ENCODE measurements around the gene CCDC167.
"Not testable (repeated sequence)": the region's sequence is repeated elsewhere in the genome, so short reads cannot be mapped to it uniquely, and the experiment has no call there.

Gene CCDC167

DNA sequence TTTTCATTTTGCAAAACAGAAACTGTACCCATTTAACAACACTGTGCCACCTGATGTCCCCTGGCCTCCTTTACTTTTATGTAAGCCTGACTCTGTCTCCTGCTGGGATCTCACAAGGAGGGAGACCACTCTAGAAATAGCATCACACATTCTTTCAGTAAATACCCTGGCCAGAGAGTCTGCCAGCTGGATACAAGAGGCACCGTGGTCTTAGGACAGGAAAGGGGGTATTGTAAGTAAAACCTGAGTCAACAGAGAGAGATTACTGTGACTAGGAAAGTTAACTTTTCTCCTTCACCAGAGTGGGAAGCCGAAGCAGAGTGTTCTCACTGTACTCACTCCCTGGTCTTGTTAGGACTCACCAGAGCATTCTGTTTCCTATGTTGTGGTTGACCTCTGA, 38.9 kb downstream of the CCDC167 start:
- no peak for DNase-seq

DNA sequence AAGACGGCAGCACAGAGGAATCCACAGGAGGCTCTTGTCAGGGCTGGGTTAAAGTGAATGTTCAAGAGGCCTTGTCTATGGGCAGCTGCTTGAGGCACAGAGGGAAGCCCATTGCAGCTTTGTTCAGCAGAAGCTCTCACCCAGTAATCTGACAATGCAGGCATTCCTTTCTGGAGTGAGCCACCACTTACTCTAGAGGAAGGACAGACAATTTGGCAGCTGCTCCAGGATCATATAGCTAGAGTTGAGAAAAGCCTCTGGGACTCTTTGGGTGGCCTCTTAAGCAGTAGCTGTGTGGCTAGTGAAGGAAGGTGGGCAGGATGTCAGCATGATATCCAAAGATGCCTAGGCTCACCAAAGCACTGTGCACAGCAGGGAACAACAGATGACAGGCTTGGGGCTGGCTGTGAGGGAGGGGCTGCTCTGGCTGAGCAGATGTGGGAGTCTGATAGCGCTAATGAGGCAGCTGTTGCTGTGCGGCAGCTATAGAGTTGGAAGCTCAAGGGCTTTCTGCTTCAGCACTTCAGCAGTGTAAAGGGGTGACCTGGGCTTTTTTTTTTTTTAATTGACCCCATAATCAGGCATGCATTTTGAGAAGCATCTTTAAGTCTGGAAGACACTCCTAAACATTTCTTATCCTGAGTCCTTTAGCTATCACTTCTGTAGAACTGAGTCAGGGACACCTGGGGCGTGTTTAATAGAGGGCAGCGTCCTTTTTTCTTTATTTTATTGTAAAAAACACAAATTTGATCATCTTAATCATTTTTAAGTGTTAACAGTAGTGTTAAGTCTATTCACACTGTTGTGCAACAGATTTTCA, 39.5 kb downstream of the CCDC167 start:
- peak; percentile 23 for DNase-seq

DNA sequence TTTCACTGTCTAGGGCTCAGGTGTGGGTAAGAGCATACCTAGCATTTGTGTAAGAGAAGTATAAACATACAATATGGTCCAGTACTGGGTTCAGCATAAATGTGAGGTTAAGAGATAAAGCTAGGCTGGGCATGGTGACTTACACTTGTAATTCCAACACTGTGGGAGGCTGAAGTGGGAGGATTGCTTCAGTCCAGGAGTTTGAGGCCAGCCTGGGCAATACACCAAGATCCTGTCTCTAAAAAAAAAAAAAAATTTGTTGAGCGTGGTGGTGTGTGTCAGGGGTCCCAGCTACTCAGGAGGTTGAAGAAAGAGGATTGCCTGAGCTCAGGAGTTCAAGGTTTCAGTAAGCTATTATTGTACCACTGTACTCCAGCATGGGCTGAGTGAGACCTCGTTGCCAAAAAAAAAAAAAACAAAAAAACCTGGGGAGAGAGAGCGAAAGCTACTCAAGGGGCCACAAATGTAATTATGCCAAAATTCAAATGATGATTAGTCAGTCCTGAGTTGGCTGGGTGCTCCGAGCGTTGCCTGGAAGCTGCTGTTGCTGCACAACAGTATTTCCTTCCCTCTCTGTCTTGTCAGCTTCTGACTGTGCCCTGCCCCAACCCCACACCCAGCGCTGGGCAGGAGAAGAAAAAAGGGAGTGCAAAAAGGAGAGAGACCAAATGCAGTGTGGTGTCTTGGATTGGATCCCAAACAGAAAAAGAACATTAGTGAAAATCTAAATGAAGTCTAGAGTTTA, 42.7 kb downstream of the CCDC167 start:
- peak; percentile 62 for DNase-seq

DNA sequence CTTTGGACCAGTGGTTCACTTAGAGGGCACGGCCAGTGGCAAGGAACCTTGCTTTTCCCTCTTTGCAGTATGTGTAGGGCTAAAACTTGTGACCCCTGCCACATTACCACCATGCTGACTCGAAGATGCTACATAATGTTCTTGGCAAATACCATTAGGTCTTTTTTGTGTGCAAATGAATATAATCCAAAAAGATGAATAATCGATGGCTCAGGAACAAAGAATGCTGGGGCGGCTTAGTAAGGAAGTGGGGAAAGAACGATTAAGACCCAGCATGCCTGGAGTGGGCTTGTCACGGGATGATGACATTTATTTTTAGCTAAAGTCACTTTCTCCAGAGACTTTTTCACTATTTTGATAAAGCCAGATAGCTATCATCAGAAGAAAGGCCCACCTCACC, 43.6 kb downstream of the CCDC167 start:
- peak; percentile 89 for DNase-seq

DNA sequence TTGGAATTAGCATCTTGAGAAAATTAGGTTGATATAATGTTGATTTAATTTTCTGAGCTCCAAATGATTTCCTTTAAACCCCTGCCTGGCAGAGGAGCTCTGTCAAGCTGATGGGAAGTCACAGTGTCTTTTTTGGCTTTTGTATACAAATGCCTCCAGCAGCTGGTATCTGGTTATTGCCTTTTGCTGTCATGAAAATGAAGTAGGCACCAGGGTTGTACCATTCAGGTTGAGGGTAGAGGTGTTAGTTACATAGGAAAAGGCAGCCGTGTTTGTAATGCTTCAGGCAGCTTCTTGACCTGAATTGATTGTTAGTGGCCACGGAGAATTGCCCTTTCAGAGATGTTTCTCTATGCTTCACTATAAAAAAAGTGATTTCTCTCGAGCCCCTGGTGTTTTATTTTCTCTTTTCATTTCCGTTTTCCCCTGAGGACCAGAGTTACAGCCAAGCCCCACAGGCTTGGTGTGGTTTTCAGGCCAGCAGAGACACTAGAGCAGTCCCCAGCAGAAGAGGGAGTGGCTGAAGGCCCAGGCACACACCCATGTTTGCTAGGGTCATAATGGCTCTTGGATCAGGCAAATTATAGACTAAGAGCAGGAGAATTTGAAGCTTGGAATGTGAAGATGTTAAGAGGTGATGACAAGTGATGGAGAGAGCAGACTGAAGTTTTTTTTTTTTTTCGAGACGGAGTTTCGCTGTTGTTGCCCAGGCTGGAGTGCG, 45.1 kb downstream of the CCDC167 start:
- DNase-seq = peak; percentile 64

DNA sequence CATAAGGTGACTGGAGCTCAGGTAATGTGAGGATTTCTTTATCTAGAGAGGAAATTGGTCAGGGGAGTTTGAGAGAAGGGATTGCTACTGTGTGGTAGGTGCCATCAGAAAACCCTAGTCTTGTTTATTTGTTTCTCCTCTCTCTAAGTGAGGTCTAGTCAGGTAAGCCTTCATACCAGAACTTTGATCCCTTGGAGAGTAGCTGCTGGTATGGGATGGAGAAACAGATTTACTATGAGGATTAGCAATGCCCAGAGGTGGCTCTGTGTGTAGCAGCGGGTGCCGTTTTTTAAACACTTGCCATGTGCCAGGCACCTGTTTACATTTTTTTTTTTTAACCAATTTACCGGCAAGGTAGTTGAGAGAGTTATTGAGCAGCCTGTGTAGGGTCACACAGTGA, 47.2 kb downstream of the CCDC167 start:
- DNase-seq = no peak

DNA sequence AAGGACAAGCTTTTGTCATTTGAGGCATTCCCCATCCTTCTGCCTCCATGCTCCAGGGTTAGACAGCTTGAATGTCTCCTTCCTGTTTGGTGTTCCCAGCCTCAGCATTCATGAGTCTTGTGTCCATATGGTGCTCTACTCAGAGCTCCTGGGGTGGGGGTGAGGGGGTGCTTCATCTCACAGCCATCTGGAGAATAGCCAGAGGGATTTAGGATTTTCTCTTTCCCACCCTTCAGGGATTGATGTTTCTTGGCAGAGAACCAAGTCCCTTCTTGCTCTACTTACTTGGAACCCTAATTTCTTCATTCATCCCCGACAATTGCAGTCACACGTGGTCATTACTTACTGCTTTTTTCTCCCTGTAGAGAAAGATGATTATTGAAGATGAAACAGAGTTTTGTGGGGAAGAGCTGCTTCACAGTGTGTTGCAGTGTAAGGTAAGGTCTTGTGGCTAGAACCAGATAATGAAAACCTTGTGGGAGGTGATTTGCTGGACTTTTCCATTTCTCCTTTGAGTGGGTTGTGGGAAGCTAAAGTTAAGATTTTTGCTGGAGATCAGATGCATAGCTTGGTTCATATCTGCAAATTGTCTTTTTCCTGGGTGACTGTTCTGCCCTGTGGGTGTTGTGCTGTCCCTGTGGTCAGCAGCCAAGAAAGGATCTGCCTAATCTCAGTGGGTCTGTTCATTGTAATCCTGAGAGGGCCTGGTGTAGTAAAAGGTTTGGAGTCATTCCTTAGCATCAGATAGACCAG, 48.1 kb downstream of the CCDC167 start:
- DNase-seq = no peak

DNA sequence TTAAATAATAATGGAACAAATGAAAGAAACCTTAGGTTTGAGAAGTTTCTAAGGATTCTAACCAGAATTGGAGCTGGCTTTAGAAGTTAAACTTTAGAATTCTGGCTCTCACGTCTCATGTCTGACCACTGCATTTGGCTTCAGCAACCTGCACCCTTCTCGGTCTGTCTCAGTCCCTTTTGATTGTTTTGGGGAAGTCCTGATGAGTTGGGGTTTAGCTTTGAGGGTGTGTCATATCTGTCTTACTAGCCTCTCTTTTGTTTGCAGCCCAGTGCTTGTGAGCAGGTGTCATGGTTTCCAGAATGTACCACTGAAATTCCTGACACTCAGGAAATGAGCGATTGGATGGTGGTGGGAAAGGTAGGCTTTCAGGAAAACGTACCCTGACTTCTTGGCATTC, 49.7 kb downstream of the CCDC167 start:
- no peak for DNase-seq

DNA sequence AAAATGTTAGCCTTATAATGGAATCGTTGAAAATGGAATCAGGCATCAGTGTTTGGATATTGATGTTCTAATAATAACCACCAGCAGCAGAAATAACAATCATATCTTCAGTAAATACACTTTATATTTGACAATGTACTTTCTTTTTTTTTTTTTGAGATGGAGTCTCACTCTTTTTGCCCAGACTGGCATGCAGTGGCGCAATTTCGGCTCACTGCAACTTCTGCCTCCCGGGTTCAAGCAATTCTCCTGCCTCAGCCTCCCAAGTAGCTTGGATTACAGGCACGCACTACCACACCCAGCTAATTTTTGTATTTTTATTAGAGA, 56.5 kb downstream of the CCDC167 start:
- DNase-seq = not testable (repeated sequence)

DNA sequence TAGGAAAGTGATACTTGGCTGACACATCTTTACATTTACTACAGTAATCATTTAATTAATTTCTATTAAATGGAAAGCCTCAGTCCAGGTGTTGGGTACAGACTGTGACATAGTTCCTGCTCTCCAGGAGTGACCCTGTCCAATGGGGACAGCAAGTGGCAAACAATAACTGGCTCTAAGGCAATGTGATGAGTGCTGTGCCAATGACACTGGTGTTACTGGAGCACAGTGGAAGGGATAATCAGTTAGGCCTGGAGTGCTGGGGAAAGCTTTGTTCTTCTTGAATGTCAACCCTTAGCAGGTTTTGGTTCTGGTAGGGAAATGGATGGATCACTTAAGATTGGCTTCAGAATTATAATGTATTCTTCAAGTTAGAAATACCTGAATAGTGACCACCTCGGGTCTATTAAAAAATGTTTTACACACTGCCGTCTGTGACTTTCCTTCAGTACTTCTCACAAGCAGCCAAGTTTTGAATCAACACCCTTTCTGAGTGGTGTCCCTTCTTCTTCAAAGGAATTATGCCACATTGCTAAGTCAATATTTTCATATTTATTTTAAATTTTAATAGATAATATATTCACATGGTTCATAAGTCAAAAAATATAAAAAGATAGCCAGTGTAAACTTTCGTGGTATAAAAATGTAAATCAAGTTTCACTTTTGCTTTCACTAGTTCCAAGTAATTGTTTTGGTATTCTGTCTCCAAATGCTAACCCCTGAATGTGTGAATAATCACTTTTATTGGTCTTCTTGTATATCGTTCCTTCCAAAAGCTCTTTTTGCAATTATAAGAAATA, 57.1 kb downstream of the CCDC167 start:
- DNase-seq = no peak

DNA sequence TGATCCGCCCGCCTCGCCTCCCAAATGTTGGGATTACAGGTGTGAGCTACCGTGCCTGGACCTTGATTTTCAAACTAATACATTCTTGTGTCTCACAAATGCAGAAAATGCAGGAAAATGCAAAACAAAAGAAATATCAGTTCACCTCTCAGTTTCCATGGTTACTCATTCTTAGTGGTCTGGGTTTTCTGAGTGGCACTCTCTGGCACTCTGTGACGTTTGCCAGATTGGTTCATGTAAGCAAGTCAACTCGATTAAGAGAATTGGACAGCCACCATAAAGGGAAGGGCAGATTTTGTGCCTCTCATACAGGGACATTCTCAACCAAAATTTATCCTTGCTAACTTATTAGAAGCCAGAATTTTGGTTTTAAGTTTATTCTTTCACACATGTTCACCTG, 58.0 kb downstream of the CCDC167 start:
- DNase-seq = no peak

DNA sequence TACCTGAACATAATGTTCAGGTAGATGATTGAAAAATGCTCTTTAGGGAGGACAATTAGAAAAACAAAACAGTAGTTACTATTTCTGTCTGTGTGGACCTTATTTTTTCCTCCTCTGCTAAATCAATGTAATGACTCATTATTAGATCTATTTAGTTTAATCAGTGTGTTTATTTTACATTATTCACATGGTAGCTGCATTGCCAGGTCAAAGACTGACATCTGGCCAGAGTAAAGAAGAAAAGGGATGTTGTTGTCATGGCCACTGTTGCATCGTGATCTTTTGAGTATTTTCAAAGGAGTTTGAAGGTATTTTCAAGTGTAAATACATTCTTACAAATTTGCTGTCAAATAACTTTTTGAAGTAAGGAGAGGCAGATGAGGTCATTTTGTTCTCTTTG, 60.8 kb downstream of the CCDC167 start:
- DNase-seq = no peak

DNA sequence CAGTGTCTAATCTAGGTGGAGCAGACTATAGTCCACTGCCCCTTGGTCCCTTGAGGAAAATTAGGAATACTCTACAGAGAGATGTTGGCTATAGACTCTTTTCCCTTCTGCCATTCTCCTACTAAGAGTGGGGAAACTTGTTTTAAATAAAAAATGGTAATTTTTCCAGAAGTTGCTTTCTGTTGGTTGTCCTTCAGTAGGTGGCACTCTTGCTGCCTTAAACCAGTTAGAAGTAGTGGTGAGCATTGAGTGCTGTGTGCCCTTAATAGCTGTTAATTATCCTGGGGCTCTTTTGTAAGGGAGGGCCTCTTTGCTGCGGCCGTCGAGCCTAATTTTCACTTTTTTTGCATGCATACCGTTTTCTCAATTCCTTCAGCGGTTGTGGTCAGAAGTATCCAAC, 63.9 kb downstream of the CCDC167 start:
- DNase-seq = no peak

DNA sequence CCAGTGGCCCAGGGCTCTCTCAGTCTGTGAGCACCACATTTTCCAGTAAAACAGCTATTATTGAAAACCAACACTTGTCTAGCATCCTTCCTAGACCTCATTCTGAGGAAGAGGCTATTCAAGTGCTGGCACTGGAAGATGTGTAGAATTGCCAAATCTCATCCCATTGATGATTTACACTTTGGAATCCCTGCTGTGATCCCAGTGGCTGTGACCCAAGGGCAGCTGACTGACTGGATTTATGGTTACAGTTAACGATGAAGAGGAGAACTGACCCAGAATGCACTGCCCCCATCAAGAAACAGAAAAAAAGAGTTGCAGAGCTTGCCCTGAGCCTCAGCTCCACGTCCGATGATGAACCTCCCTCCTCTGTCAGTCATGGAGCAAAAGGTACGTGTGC, 64.3 kb downstream of the CCDC167 start:
- DNase-seq = no peak

DNA sequence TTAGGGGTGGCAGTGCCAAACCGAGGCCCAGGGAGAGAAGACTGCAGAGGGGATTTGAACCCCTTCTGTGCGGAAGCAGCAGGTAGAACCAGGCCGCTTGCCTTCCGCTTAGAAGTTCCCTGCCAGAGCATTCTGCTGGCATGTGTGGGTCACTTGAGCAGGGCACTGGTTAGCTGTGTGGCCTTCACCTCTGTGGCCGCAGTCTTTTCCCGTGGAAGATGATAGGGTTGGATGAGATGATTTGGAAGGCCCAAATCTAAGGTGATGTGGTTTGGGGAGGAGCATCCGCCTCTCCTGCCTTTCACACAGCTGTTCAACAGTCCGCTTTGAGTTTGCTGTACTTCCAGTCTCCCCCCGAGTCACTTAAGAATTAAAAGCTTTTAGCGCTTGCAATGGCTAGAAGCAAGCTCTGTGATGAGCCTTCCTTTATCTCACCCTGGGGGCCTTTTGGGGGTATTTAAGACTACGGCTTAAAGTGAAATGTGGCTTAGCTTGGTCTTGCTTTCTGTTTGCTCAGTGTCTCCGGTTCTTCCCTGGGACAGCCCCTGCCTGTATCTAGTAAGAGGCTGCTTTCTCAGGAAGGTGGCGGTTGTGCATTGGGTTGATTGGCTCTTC, 65.9 kb downstream of the CCDC167 start:
- DNase-seq = peak; percentile 8
